ENCODE data around the gene SIM2. TPM values are rescaled to one million over a fixed set of nuclear protein-coding genes. Genes with fewer than 3 reads are reported as not detected.

Gene SIM2
- total and polyA plus RNA-seq, 2 experiments from 2014 or later: 0.16 to 0.49 TPM

GRCh38 chr21:36784947-36785346 lies 86.0 kb downstream of the SIM2 start:
- Histone ChIP-seq H2AFZ (no peak overlapping the region), H3K4me3 (no peak overlapping the region), H3K27me3 (ENCODE audit: insufficient read depth) (no peaks in the 10 kb centered on the region), H3F3A (replicated peaks; ENCODE audit: low read depth) (no peaks in the 10 kb centered on the region), H3K79me2 (replicated peaks; ENCODE audit: insufficient read depth) (no peaks in the 10 kb centered on the region), H3K27ac (ENCODE audit: low read depth) (no peak overlapping the region), H3K4me2 (no peak overlapping the region), H3K36me3 (ENCODE audit: insufficient read depth) (no peaks in the 10 kb centered on the region), H3K4me1 (ENCODE audit: insufficient read depth) (peaks cover 11% of the 10 kb centered on the region; the same call in 1 of the 2 replicates), H4K20me1 (replicated peaks; ENCODE audit: insufficient read depth) (no peaks in the 10 kb centered on the region), H3K9me2 (ENCODE audit: insufficient read depth) (peaks cover 12% of the 10 kb centered on the region)
- Mint-ChIP-seq H3K4me3 (no peak overlapping the region), H3K27ac (0 out of 2 replicates have a peak overlapping the region, but pooled peaks have one; percentile 2), H3K4me1 (peaks cover 10% of the 10 kb centered on the region), H3K36me3 (ENCODE audit: low read depth) (peaks cover 16% of the 10 kb centered on the region; the same call in 2 of the 3 replicates), H3K27me3 (ENCODE audit: insufficient read depth, low read depth, poor library complexity) (peaks cover 7% of the 10 kb centered on the region), H3K9me3 (peaks cover 20% of the 10 kb centered on the region)
- TF ChIP-seq ZNF462 (CRISPR knock-in tag; IDR thresholded peaks at IDR 0.05): no peak
- TF ChIP-seq NANOG (IDR thresholded peaks at IDR 0.05; ENCODE audit: borderline replicate concordance): no peak
- TF ChIP-seq EZH2phosphoT487 (IDR thresholded peaks at IDR 0.05; ENCODE audit: unreplicated experiment): no peak
- TF ChIP-seq ZNF331 (CRISPR knock-in tag; IDR thresholded peaks at IDR 0.05; ENCODE audit: low read depth): no peak
- TF ChIP-seq REST (IDR thresholded peaks at IDR 0.05; ENCODE audit: unreplicated experiment): no peak
- TF ChIP-seq CREB1 (CRISPR knock-in tag; IDR thresholded peaks at IDR 0.05; ENCODE audit: low read depth): no peak
- no peak for TF ChIP-seq POLR2AphosphoS5 (IDR thresholded peaks at IDR 0.05; ENCODE audit: low read depth)
- no peak for TF ChIP-seq JUNB (IDR thresholded peaks at IDR 0.05; ENCODE audit: unreplicated experiment)
- TF ChIP-seq ETS1 (IDR thresholded peaks at IDR 0.05): no peak
- DNase-seq (ENCODE audit: low spot score) (no peak), ATAC-seq (peak; percentile 73)
